ENCODE data around the gene KLK15.
"Not testable (repeated sequence)": the region's sequence is repeated elsewhere in the genome, so short reads cannot be mapped to it uniquely, and the experiment has no call there.

Gene KLK15

DNA sequence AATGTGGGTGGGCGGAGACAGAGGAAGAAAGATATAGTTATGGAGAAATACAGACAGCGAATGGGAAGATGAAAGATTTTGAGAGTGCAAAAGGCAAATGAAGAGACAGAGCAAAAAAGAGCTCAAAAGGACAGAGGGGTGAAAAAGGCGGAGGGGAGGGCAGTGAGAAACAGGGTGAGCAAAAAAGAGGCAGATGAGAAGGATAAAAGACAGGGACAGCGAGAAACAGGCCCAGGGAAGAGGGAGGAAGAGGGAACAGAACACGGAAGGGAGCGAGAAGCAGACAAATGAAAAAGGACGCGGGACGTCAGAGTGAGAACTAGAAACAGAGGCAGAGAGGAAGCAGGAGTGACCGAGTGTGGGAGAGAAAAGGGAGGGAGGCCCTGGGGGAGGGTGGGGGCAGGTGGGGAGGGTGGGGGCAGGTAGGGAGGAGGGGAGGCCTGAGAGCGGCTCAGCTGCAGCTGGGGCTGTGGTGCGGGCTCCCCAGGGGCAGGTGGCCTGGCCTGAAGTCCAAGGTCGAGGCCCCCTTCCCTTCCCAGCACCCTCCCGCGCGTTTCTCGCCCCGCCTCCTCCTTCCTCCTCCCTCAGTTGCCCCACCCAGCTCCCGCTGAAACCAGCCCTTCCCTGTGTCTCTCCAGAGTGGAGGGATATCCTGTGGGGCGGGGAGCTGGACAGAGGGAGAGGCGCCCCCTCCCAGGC lies 12.7 kb downstream of the KLK15 start:
- no peak for DNase-seq (ENCODE audit: low spot score)

DNA sequence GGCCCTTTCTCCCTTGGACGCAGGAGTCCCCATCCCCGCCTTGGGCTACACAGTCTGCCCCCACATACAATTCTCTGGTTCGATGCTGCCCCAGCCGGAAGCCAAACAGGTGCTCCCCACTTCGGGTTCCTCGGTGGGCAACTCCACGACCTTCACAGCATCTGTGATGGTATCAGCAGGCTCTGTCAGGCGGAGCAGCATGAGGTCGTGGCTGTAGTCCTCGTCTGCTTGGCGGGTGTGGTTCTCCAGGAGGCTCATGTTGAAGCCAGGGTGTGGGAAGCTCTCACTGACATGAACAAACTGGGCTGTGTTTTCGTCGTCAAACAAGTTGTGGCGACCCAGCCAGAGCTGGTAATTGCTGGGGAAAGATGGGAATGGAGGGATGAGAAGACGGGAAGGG lies 13.3 kb downstream of the KLK15 start:
- peak; percentile 46 for DNase-seq (ENCODE audit: low spot score)

DNA sequence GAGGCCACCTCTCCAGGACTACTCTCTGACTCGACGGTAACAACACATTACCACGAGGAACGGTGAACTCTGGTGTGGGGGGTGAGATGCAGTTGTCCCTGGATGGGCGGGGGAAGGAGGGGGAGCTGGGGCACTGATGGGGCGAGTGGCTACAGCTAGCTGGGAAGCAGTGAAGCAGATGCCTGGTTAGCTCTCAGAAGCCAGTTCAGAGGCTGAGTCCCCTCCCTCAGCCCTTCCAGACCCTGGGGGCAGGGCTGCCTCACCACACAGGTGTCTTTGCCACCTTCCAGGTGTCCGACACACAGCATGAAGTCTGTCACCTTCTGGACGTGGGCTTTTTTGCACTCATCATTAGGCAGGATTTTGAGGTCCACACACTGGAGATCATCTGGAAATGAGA lies 13.7 kb downstream of the KLK15 start:
- DNase-seq (ENCODE audit: low spot score), result no peak

DNA sequence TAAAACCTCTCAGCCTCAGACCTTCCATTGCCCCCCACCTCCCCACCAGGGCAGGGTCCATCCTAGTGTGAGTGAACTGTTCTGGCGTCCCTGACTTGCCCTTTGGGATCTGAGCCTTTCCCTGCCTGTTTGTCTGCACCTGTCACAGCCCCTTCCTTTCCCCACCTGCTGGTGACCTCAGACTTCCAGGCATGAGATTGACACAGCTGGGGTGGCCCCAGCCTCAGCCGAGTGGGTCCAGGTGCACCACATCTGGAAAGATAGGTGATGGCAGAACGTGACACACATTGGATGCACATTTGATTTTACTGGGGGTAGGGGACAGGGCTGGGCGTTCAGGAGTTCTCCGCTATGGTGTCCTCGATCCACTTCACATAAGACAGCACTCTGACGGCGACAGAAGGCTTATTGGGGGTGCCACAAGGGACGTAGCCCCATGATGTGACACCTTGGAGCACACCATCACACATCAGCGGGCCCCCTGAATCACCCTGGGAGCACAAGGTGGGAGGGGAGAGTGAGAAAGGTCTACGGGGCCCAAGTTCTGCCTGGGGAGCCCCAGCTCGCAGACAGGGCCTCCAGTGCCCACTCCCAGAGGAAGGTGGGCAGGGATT lies 14.4 kb downstream of the KLK15 start:
- DNase-seq (ENCODE audit: low spot score), result peak; percentile 50

DNA sequence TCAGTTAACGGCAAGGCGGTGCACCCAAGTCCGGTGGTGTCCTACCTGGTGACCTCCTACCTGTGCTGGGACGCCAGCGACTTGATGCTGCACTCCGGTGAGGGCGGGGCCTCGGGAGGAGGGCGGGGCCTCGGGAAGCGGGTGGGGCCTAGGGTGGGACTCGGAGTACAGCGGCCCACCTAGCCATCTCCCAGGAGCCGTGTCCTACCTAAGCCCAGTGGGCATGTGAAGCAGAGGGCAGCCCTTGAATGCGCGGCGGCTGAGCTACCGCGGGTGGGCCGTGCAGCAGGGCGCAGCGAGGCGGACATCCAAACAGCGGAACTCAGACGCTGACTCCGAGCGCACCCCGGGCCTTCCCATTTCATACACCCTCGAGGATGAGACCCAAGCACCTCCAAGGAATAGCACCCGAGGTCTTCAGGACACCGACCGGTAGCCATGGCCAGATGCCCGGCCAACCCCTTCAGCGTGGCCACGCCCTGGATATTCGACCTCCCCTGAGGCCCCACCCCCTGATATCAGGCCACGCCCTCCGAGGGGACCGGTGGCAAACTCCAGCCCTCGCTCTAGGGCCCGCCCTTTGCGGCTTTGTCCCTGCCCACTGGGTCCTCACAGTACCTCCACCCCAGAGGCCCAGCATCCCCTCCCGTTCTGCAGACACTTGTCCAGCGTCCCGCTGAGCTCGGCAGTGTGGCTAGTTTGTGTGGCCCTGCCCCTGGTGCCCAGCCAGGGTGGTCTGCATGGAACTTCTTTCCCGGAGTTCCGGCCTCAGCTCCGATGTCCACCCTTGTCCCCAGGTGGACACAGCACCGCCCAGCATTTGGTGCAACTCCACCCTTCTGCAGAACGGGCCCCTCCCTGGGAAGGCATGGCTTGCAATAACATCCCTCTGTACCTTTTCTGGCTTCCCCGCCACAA lies 15.2 kb downstream of the KLK15 start:
- DNase-seq (ENCODE audit: low spot score), result peak; percentile 90

DNA sequence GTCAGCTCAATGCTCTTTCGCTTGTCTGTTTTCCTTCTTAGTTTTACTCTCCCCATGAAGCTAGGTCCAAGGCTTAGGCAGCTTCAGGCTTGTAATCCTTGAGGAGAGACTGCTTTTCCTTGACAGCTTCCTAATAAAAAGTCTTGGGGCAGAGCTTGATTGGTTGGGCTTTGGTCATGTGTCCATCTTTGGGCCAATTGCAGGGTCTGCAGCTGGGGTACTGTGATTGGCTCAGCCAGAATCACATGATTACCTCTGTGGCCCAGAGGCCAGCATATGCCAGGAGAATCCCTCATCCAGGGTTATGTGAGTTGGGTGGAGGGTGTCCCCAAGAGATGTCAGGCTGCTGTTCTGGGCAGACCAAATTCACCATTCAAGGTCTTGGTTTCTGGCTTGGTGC lies 17.9 kb downstream of the KLK15 start:
- DNase-seq (ENCODE audit: low spot score), result no peak

DNA sequence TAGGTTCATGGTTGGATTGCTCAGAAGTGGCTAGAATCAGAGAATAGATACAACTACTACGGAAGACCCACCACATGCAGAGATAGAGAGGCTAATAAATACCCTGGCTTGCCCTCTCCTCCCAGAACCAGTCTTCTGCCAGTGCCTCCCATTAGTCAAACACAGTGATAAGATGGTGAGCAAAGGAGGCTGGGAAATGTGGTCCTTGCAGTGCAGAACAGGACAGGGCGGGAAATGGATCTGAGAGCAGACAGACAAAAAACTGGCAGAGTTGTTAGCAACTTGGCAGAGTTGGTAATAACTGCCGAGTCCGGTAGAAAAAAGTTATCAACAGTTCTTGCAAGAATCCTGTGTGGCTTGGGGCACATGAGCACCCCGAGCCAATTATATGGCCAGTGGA lies 18.5 kb downstream of the KLK15 start:
- DNase-seq (ENCODE audit: low spot score), result no peak

DNA sequence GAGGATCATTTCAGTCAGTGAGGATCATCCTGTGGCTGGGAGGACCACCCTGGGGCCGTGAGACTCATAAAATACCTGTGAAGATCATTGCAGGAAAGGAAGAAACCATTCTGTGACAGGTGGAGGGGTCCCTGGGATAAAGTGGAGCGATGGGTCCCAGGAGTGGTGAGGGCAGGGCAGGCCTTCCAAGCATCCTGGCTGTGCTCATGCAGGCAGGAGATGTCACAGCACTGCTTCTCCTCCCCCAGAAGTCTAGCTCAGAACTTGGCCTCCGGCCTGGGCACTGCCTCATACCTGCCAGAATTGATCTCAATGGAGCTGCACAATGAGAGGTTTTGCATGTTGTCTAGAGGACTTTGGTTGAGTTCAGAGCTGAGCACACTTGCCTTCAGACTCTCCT lies 20.9 kb downstream of the KLK15 start:
- DNase-seq (ENCODE audit: low spot score), result no peak

DNA sequence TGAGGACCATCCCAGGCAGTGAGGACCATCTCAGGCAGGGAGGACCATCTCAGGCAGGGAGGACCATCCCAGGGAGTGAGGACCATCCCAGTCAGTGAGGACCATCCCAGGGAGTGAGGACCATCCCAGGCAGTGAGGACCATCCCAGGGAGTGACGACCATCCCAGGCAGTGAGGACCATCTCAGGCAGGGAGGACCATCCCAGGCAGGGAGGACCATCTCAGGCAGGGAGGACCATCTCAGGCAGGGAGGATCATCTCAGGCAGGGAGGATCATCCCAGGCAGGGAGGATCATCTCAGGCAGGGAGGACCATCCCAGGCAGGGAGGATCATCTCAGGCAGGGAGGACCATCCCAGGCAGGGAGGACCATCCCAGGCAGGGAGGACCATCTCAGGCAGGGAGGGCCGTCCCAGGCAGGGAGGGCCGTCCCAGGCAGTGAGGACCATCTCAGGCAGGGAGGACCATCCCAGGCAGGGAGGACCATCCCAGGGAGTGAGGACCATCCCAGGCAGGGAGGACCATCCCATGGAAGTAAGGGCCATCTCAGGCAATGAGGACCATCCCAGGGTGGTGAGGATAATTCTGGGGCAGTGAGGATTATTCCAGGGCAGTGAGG lies 21.6 kb downstream of the KLK15 start:
- not testable (repeated sequence) for DNase-seq (ENCODE audit: low spot score)

DNA sequence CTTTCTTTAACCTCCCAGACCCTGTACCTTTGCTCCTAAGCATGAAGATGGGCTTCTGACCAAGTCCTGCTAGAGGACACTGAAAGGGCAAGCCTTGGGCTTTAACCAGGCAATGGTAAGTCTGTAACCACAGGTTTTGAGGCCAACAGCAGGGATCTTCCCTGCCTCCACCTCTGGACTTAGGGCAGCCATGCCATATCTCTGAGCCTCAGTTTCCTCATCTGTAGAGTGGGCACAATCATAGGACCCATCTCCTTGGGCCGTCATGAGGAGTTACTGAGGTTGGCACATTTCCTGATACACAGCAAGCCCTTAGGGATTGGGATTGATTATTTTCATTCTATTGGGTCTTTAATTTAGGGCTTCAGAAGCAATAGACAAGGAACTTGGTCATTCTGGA lies 24.5 kb downstream of the KLK15 start:
- DNase-seq (ENCODE audit: low spot score), result no peak

DNA sequence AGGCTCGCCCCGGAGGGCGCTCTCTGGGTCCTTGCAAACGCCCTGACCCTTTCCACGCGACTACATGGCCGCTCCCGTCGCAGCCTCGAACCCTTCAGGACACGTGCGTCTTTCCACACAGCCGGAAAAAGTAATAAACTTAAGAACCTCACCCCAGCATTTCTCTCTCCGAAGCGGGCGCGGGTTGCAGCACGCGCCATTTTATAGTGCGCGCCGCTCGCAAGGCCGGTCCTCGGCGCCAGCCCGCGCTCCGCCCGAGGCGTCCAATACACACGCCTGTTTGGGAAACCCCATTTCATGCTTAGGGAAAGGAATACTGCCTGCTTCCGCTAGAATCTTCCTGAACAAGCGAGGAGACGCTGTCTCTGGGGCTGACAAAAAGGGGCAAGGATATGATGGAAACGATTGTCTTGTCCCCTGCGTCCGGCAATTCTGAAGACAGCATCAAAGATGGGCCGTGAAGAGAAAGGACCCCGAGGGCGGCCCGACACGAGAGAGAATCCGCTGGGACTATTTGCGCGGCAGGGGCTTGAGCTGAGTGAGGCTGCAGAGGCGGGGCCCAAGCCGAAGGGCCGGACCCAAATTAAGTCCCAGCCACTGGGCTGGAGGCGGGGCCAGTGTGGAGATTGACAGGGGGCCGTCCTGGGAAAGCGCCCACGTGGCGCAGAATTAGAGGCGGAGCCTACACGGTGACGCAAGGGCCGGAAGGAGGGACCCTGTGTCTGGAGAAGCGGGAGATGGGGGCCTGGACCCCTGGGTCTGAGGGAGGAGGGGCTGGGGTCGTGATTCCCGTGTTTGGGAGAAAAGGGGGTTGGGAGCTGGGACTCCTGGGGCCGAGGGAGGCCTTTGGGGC lies 28.7 kb downstream of the KLK15 start:
- peak; percentile 99 for DNase-seq (ENCODE audit: low spot score)

DNA sequence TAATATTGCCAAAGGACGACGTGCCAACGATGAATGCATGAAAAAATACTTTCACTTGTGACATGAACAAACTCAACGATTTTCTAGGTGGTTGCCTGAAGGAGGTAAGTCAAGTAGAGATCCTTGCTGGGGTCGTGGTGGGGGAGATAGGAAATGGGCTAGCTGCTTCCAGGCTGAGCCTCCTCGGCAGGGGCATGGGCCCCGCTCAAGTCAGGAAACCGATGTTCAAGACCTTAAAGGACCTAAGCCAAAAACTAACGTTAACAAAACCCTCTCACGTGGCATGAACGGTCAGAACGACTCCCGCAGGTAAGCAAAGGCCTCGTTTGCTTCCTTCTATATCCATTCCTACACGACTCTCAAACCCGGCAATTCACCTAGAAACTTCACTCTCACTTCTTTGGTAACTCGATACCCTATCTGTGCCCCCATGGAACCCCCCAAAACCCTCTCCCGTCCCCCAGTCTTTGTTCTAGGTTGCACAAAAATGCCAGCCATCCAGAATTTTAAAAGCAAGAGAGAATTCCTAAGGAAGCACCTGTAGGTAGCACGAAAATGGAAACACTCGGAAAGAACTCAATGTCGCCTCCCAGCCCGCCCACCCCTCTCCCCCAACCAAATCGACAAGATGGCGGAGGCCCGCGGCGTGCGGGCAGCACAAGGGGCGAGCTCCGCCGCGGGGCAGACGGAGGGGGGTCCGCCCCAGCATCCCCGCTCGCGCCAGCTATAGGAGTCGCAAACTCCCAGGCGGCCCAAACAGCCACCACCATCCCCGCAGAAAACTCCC lies 29.5 kb downstream of the KLK15 start:
- DNase-seq (ENCODE audit: low spot score), result peak; percentile 40

DNA sequence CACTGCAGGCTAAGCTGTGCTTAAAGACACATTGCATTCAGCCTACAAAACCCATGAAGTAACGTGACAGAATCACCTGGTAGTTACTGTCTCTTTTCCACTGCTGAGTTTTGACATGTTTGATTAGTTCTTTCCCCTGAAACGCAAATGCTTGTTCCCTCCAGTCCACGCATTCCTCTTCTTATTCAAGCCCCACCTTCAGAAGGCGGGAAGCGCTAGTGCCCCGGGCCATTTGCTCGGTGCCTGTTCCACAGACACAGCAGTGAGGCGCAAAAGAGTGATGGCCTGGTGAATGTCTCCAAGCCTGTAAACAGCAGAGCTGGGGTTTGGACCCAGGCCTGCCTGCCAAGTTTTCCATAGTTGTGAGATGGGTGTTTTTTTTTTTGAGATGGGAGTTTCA lies 32.3 kb downstream of the KLK15 start:
- DNase-seq (ENCODE audit: low spot score), result no peak

DNA sequence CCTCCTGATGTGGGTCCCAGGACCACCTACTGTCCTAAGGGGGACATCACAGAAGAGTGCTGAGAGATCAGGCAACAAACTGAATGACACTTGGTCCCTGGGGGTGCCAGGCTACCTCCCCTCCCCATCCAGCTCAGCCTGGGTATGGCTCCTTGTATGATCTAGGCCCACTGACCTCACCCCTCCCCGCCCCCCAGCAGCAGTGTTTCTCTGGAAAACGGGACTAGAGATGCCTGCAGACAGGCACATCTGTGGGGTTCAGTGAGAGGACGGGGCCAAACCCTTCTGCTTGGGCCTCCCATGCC lies 33.9 kb downstream of the KLK15 start:
- DNase-seq (ENCODE audit: low spot score), result no peak

DNA sequence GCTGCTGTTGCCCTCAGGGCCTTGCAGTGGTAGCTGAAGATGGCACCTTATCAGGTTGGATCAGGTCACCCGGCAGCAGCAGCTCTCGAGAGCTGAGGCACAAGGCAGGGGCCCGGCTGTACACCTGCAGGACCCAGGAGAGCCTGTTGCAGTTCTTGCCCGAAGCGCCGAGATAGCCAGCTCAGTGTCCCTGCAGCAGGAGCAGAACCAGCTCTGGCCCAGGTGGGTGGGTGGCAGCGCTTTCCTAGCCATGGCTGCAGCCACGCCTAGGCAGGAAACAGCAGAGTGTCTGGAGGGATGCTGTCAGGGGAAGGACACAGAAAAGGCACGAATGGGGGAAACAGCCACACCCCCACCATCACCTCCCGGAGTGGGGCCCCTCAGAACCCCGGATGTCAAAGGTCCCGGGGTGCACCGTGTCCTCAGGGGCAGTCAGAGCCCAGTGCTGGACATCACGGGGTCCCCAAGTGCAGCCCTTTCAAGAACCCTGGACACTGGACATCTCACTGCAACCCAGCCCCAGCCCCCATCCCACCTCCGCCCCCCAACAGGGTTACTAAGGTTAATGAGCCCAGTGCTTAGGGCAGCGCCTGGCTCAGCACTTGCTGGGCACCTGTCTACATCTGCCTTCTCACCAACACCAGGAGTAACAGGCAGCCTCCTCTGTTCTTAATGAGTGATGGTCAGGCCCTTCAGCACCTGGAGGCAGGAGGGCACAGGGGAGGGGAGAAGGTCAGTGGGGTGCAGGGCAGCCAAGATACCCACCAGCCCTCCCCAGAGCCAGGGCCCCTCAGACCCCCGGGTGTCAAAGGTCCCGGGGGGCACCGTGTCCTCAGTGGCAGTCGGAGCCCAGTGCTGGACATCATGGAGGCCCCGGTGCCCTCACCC lies 34.5 kb downstream of the KLK15 start:
- DNase-seq (ENCODE audit: low spot score), result no peak

DNA sequence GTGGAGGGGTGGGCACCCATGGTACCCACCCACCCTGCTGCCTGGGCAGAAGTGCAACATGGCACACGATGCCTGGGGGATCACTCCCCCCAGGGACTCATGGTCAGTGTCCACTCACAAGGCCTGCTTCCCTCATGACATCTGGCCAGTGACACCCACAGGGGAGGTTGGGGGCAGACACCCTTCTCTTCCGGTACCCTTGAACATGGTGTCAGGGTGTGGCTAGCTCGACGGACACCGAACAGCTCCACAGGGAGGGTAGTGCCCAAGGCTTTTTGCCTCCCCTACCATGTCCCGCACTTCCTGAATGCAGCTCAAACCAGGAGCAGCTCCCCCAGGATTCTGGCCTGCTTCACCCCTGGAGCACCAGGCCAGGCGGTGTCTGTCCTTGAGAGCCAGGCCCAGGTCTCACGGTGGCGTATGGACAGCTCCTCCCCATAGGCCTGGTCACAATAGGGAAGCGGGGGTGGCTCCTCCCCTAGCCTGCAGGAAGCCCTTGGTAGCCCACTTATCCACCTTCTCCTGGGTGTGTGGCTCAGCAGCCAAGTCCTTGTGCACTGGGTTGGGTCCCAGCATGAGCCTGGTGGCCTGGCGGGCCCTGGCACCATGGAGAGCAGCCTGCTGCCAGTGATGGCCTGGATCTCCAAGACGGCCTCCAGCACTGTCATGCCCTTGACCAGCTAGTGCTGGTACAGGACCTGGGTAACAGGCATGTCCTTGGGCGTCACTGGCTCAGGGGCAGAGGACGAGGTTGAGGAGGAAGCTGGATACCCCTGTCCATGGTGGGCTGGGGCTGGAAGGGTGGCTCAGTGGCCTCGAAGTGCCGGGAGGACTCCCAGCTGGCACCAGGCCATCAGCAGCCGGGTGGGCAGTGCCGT lies 35.4 kb downstream of the KLK15 start:
- no peak for DNase-seq (ENCODE audit: low spot score)

DNA sequence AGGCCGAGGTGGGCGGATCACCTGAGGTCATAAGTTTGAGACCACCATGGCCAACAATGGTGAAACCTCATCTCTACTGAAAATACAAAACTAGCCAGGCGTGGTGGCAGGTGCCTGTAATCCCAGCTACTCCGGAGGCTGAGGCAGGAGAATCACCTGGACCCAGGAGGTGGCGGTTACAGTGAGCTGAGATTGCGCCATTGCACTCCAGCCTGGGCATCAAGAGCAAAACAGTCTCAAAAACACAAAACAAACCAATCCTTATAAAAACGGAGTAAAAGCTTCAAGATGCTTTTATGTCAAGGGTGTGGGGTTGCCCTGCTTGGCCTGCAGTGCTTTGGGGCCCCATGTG lies 36.0 kb downstream of the KLK15 start:
- no peak for DNase-seq (ENCODE audit: low spot score)

DNA sequence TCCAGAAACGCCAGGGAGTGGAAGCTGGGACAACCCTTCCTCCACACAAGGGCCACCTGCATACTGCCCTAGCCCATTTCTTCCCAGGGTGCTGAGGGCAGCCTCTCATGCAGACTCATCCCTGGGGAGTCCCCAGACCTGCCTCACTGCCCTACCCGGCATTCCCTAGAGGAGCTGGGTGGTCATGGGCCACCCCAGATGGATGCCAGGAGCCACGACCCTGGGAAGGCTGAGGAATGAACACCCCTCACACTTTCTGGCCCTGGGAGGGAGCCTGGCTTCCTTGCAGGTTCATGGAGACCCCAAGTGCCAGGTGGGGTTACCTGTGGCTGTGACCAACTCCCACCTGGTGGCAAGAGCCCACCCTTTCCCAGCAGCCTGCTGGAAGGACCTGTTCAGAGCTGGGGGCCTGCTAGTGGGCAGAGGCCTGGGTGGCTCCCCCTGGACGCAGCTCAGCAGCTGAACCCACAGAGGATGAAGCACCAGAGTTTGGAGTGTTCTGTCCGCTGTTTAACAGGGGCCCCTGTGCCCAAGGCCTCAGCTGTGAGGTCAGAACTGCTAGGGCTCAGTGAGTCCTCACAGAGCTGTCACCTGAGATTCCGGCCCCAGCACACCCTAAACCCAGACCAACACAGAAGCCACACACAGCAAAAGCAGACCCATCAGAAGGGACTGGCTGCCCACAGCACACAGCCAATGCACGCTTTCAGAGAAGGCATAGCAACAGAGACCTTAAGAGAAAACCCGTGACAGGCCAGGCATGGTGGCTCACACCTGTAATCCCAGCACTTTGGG lies 36.5 kb downstream of the KLK15 start:
- DNase-seq (ENCODE audit: low spot score), result no peak

Data from SW480 (cell line).